Neural progenitor cell (in vitro differentiated cells): ENCODE data around the gene TRPC4AP.

Experiments used
- EZH2 ChIP-seq: fragments of 200-600 bp; sonication (generic); IDR thresholded peaks from 2 replicates; pipeline ENCODE4 v1.6.1; 2017; ENCODE audit warnings: antibody characterized with exemption, mild to moderate bottlenecking, moderate library complexity
- TF ChIP-seq, protein P1 (sequence below): fragments of 200-600 bp; sonication (generic); IDR thresholded peaks from 2 replicates; pipeline ENCODE4 v1.5.1; 2017; ENCODE audit warnings: antibody characterized with exemption, mild to moderate bottlenecking

GRCh38 chr20:35115606-35116005 lies 23.0 kb upstream of the TRPC4AP start:
- TF ChIP-seq EZH2, result no peak
- TF ChIP-seq, protein P1, sequence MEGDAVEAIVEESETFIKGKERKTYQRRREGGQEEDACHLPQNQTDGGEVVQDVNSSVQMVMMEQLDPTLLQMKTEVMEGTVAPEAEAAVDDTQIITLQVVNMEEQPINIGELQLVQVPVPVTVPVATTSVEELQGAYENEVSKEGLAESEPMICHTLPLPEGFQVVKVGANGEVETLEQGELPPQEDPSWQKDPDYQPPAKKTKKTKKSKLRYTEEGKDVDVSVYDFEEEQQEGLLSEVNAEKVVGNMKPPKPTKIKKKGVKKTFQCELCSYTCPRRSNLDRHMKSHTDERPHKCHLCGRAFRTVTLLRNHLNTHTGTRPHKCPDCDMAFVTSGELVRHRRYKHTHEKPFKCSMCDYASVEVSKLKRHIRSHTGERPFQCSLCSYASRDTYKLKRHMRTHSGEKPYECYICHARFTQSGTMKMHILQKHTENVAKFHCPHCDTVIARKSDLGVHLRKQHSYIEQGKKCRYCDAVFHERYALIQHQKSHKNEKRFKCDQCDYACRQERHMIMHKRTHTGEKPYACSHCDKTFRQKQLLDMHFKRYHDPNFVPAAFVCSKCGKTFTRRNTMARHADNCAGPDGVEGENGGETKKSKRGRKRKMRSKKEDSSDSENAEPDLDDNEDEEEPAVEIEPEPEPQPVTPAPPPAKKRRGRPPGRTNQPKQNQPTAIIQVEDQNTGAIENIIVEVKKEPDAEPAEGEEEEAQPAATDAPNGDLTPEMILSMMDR, result no peak
